Karpas-422 (cell line): ENCODE data around the gene RABAC1. TPM values are rescaled to one million over a fixed set of nuclear protein-coding genes. Genes with fewer than 3 reads are reported as not detected.
A peak's percentile ranks its signal among the peaks of the same experiment; 100 is the strongest.

Experiments used
- DNase-seq: peaks from one replicate; pipeline ENCODE4 v3.0.0-alpha.2; 2015
- H2AFZ ChIP-seq: fragments of 200-600 bp; sonication (generic); 2 replicates; pipeline ENCODE4 v1.6.1; 2014; ENCODE audit warnings: antibody characterized with exemption, low read length, mixed read lengths
- H3K27ac ChIP-seq: fragments of 200-600 bp; sonication (generic); 2 replicates; pipeline ENCODE4 v1.5.1; 2014; ENCODE audit warnings: mild to moderate bottlenecking, low read length, moderate library complexity
- H3K27me3 ChIP-seq: fragments of 200-600 bp; sonication (generic); 2 replicates; pipeline ENCODE4 v1.6.1; 2014; ENCODE audit warnings: low read length, mixed read lengths
- H3K36me3 ChIP-seq: fragments of 200-600 bp; sonication (generic); 2 replicates; pipeline ENCODE4 v1.6.1; 2014; ENCODE audit warnings: low read length, mixed read lengths; ENCODE audit not compliant: insufficient read depth
- H3K4me1 ChIP-seq: fragments of 200-600 bp; sonication (generic); 2 replicates; pipeline ENCODE4 v1.6.1; 2014; ENCODE audit warnings: mild to moderate bottlenecking, low read length, mixed read lengths
- H3K4me2 ChIP-seq: fragments of 200-600 bp; sonication (generic); 2 replicates; pipeline ENCODE4 v1.6.1; 2014; ENCODE audit warnings: low read length, low read depth, mild to moderate bottlenecking; ENCODE audit not compliant: poor library complexity, severe bottlenecking
- H3K4me3 ChIP-seq: fragments of 200-600 bp; sonication (generic); 2 replicates; pipeline ENCODE4 v1.5.1; 2014; ENCODE audit warnings: mild to moderate bottlenecking, antibody characterized with exemption, low read length, mixed read lengths
- H3K79me2 ChIP-seq: fragments of 200-600 bp; sonication (generic); 2 replicates; pipeline ENCODE4 v1.6.1; 2014; ENCODE audit warnings: mild to moderate bottlenecking, low read length, mixed read lengths
- H3K9ac ChIP-seq: fragments of 200-600 bp; sonication (generic); 2 replicates; pipeline ENCODE4 v1.6.0; 2014; ENCODE audit warnings: low read length
- H3K9me2 ChIP-seq: fragments of 200-600 bp; sonication (generic), shearing (Covaris generic); replicated peaks from 2 replicates; pipeline ENCODE4 v1.6.0; 2014; ENCODE audit warnings: mild to moderate bottlenecking, low read length, moderate library complexity; ENCODE audit not compliant: insufficient read depth
- H3K9me3 ChIP-seq: fragments of 300-700, 200-600 bp; sonication (generic); 2 replicates; pipeline ENCODE4 v1.6.1; 2014; ENCODE audit warnings: low read length, mixed read lengths
- H4K20me1 ChIP-seq: fragments of 200-600 bp; sonication (generic); 2 replicates; pipeline ENCODE4 v1.6.1; 2014; ENCODE audit warnings: mild to moderate bottlenecking, antibody characterized with exemption, low read length, low read depth; ENCODE audit not compliant: insufficient read depth
- total RNA-seq: library from RNA; depleted of rRNA; stranded (reverse); fragments of >200 nt; shearing (Covaris generic); gene quantifications from 2 replicates; pipeline ENCODE4 v1.2.3, GENCODE V29; 2014; ENCODE audit warnings: low replicate concordance

Gene RABAC1
- total RNA-seq, 1 experiment from 2014 or later: 270 TPM

- Histone ChIP-seq H3K27ac (no peak overlapping the region), H3K36me3 (no peaks in the 10 kb centered on the region; the same call in 1 of the 2 replicates), H3K27me3 (no peaks in the 10 kb centered on the region), H3K9ac (no peak overlapping the region), H3K79me2 (peaks cover 5% of the 10 kb centered on the region; the same call in 1 of the 2 replicates), H4K20me1 (no peaks in the 10 kb centered on the region), H3K9me3 (no peaks in the 10 kb centered on the region), H2AFZ (no peak overlapping the region), H3K4me3 (no peak overlapping the region), H3K4me2 (no peak overlapping the region), H3K4me1 (peaks cover 16% of the 10 kb centered on the region), H3K9me2 (no peaks in the 10 kb centered on the region)
- no peak for DNase-seq
These were observed 1.9 kb upstream of the RABAC1 start for GRCh38 chr19:41960973-41961372.

DNA sequence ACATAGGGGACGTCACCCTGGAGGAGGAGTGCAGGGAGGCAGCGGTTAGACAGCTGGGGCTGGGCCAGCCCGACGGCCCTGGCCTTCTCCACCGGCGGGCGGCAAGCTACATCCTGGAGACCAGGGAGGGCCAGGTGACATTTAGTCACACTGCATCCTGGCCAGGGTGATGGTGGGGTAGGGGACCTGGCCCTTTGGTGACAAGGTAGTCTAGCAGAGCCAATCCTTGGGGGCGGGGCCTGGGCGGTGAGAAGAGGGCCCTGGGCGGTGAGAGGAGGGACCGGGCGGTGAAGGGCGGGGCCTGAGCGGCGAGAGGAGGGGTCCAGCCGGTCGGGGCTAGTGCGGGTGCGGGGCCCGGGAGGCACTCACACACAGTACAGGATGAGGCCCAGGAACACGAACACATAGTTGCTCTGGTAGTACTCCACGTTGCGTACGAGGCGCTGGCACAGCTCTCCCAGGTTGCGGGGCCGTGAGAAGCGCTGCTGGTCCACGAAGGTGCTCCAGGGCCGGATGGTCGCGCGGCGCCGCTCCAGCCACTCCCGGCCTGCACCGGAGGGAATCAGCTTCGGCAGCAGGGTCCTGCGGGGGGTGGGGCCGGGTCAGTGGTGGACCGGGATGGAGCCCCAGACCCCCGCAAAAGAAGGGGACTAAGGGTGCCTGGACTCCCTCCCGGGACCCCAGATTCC, 610 bp downstream of the RABAC1 start:
- H2AFZ ChIP-seq: peak overlapping the region; percentile 70; the same call in 1 of the 2 replicates
- no peaks in the 10 kb centered on the region for H4K20me1 ChIP-seq
- H3K4me3 ChIP-seq: peak overlapping the region; percentile 92
- peak overlapping the region; percentile 96 for H3K4me2 ChIP-seq
- H3K4me1 ChIP-seq: peaks cover 16% of the 10 kb centered on the region
- no peaks in the 10 kb centered on the region; the same call in 1 of the 2 replicates for H3K36me3 ChIP-seq
- H3K9me3 ChIP-seq: no peaks in the 10 kb centered on the region
- H3K27ac ChIP-seq: peak overlapping the region; percentile 71
- H3K9me2 ChIP-seq: no peaks in the 10 kb centered on the region
- peaks cover 5% of the 10 kb centered on the region; the same call in 1 of the 2 replicates for H3K79me2 ChIP-seq
- no peaks in the 10 kb centered on the region for H3K27me3 ChIP-seq
- DNase-seq: peak; percentile 91
- H3K9ac ChIP-seq: peak overlapping the region; percentile 95

- H4K20me1 ChIP-seq: no peaks in the 10 kb centered on the region
- no peaks in the 10 kb centered on the region; the same call in 1 of the 2 replicates for H3K36me3 ChIP-seq
- peaks cover 16% of the 10 kb centered on the region for H3K4me1 ChIP-seq
- H3K9me2 ChIP-seq: no peaks in the 10 kb centered on the region
- peaks cover 5% of the 10 kb centered on the region; the same call in 1 of the 2 replicates for H3K79me2 ChIP-seq
- H3K4me3 ChIP-seq: peak overlapping the region; percentile 92
- peak overlapping the region; percentile 95 for H3K9ac ChIP-seq
- peak overlapping the region; percentile 31; the same call in 1 of the 2 replicates for H3K27ac ChIP-seq
- H3K9me3 ChIP-seq: no peaks in the 10 kb centered on the region
- peak; percentile 85 for DNase-seq
- H2AFZ ChIP-seq: no peak overlapping the region
- H3K4me2 ChIP-seq: peak overlapping the region; percentile 96
- H3K27me3 ChIP-seq: no peaks in the 10 kb centered on the region
These were observed 1.2 kb downstream of the RABAC1 start for GRCh38 chr19:41957838-41958366.

GRCh38 chr19:41957161-41957837, 1.8 kb downstream of the RABAC1 start:
- no peaks in the 10 kb centered on the region for H3K27me3 ChIP-seq
- H3K79me2 ChIP-seq: peaks cover 5% of the 10 kb centered on the region; the same call in 1 of the 2 replicates
- H3K4me3 ChIP-seq: peak overlapping the region; percentile 92; the same call in 1 of the 2 replicates
- no peak for DNase-seq
- H3K36me3 ChIP-seq: no peaks in the 10 kb centered on the region; the same call in 1 of the 2 replicates
- no peaks in the 10 kb centered on the region for H3K9me2 ChIP-seq
- H3K4me2 ChIP-seq: peak overlapping the region; percentile 96
- no peaks in the 10 kb centered on the region for H4K20me1 ChIP-seq
- no peaks in the 10 kb centered on the region for H3K9me3 ChIP-seq
- no peak overlapping the region for H3K27ac ChIP-seq
- peak overlapping the region; percentile 95; the same call in 1 of the 2 replicates for H3K9ac ChIP-seq
- H3K4me1 ChIP-seq: peaks cover 16% of the 10 kb centered on the region
- no peak overlapping the region for H2AFZ ChIP-seq

DNA sequence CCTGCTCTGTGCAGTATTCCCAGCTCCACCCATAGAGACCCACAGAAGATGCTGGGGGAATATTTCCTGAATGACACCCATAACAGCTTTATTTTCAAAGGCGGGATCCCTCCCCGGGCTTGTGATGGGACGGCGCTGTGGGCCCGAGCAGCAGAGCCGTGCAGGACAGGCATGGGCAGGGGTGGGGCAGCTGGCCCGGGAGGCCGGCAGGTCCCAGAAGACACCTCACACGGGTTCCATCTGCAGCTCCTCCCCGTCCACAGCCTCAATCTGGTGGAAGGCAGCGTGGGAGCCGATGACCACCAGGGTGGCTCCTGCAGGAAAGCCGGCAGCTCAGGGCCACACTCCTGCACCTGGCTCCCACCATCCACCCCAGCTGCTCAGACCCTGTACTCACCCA, 2.5 kb downstream of the RABAC1 start:
- Histone ChIP-seq H3K27ac (no peak overlapping the region), H4K20me1 (no peaks in the 10 kb centered on the region), H3K79me2 (peaks cover 5% of the 10 kb centered on the region; the same call in 1 of the 2 replicates), H3K4me2 (no peak overlapping the region), H3K36me3 (no peaks in the 10 kb centered on the region; the same call in 1 of the 2 replicates), H3K4me1 (peaks cover 16% of the 10 kb centered on the region), H3K4me3 (no peak overlapping the region), H2AFZ (no peak overlapping the region), H3K9ac (no peak overlapping the region), H3K9me2 (no peaks in the 10 kb centered on the region), H3K9me3 (no peaks in the 10 kb centered on the region), H3K27me3 (no peaks in the 10 kb centered on the region)
- no peak for DNase-seq

DNA sequence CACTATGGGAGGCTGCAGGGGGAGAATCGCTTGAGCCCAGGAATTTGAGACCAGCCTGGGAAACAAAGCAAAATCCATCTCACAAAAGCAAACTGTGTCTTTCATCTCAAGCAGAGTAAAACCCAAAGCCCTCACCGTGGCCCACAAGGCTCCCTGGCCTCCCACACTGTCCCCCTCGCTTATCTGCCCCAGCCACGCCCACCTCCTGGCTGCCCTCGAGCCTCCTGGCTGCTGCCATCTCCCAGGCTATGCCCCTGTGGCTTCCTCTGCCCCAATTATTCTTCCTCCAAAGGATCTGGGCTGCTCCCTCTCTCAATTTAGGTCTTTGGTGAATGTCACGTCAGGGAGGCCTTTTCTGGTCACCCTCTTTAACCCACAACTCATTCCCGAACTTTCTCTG, 3.6 kb downstream of the RABAC1 start:
- no peak overlapping the region for H3K9ac ChIP-seq
- H3K36me3 ChIP-seq: no peaks in the 10 kb centered on the region; the same call in 1 of the 2 replicates
- DNase-seq: no peak
- no peaks in the 10 kb centered on the region for H3K27me3 ChIP-seq
- H3K4me3 ChIP-seq: no peak overlapping the region
- H3K9me3 ChIP-seq: no peaks in the 10 kb centered on the region
- no peaks in the 10 kb centered on the region for H4K20me1 ChIP-seq
- peaks cover 5% of the 10 kb centered on the region; the same call in 1 of the 2 replicates for H3K79me2 ChIP-seq
- no peaks in the 10 kb centered on the region for H3K9me2 ChIP-seq
- H3K4me2 ChIP-seq: no peak overlapping the region
- peaks cover 20% of the 10 kb centered on the region for H3K4me1 ChIP-seq
- H3K27ac ChIP-seq: no peak overlapping the region
- no peak overlapping the region for H2AFZ ChIP-seq

GRCh38 chr19:41951686-41952172, 7.4 kb downstream of the RABAC1 start:
- Histone ChIP-seq H3K27me3 (no peaks in the 10 kb centered on the region), H3K36me3 (no peaks in the 10 kb centered on the region; the same call in 1 of the 2 replicates), H3K9me3 (no peaks in the 10 kb centered on the region), H3K4me1 (peaks cover 22% of the 10 kb centered on the region), H3K4me3 (no peak overlapping the region), H4K20me1 (no peaks in the 10 kb centered on the region), H3K9me2 (no peaks in the 10 kb centered on the region), H3K9ac (0 out of 2 replicates have a peak overlapping the region, but pooled peaks have one; percentile 17), H2AFZ (no peak overlapping the region), H3K4me2 (peak overlapping the region; percentile 3), H3K27ac (no peak overlapping the region), H3K79me2 (no peaks in the 10 kb centered on the region)
- peak; percentile 96 for DNase-seq

- Histone ChIP-seq H3K27ac (peak overlapping the region; percentile 98), H3K4me3 (no peak overlapping the region), H3K9me2 (no peaks in the 10 kb centered on the region), H4K20me1 (no peaks in the 10 kb centered on the region), H3K9ac (peak overlapping the region; percentile 50), H3K27me3 (no peaks in the 10 kb centered on the region), H2AFZ (no peak overlapping the region), H3K79me2 (no peaks in the 10 kb centered on the region), H3K4me2 (no peak overlapping the region), H3K36me3 (no peaks in the 10 kb centered on the region), H3K4me1 (peaks cover 62% of the 10 kb centered on the region), H3K9me3 (no peaks in the 10 kb centered on the region)
- DNase-seq: no peak
These were observed 12.0 kb downstream of the RABAC1 start for GRCh38 chr19:41947091-41947490.
